GM21447 (cell line): ENCODE data around the gene KIF3A.

Experiments used
- ATAC-seq: cut with Tn5 transposase; IDR thresholded peaks from one replicate; pipeline ENCODE4 v1.9.1; 2021; ENCODE audit not compliant: unreplicated experiment

The KIF3A gene

GRCh38 chr5:132679717-132680380 lies 57.5 kb downstream of the KIF3A start:
- ATAC-seq, result no peak

- no peak for ATAC-seq
Measured at GRCh38 chr5:132679166-132679565, 58.2 kb downstream of the KIF3A start.

DNA sequence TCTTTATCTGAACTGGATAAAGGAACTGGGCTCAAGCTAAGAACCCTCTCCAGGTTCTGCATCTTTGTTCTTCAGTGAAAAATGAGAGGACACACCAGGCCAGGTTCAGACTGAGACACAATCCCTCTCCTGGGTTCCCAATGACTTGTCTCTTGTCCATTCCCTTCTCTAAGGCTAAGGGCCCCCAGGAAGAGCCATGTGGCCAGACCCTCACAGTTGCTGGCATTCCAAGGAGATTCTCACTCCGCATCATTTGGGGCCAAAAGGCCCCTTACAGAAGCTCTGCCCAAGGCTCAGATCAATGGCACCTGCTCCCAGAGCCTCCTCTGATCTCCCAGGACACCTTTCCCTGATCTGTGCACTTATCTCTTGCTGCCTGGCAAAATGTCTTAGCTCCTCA lies 58.6 kb downstream of the KIF3A start:
- no peak for ATAC-seq

DNA sequence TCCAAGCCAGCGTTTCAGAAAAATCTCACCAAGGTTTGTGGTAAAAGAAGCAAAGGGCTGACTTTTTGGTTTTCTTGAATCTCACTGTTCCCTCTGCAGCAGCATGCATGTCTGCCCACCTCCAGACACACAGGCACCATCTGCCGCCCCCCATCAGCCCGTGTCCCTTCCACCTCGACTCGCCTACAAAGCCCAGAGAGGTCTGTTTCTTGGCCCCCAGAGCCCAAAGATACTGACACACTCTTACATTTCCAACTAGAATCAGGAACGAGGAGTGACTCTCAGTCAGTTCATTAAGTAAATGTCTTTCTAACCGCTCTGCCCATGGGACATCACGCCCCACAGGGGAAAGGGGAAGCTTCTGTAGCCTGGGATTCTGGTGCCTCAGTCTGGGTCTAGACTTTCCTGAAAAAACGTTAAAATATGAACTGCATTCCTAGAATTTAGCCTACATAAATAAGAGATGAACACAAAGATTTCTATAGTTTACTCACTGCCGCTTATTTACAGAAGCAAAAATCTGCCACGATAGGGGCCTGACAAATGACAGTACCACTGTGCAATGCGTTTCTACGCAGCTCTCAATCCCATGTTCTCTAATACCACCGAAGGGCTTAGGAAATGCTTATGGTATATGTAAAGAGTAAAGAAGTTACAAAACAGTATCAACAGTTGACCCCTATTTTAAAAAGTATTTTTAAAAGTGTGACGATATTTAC lies 59.5 kb downstream of the KIF3A start:
- no peak for ATAC-seq

DNA sequence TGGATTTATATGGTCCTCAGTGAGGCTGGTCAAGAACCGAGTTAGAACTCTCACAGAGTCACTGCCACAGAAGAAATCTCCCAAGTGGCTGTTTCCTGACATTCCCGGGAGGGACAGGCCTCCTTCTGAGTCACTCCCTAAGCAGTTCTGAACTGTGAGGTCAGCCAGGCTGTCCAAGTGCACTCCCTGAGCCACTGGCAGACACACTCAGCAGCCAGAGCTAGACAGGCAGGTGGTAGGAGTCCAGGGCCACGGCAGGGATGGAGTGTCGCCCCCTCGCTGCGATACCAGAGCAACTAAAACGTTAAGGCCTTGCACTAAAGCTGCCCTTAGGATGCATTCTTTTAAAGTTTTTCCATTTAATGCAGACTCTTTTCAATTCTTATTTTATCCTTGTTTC lies 60.2 kb downstream of the KIF3A start:
- ATAC-seq, result no peak

- ATAC-seq, result no peak
Measured at GRCh38 chr5:132675936-132676689, 61.2 kb downstream of the KIF3A start.

DNA sequence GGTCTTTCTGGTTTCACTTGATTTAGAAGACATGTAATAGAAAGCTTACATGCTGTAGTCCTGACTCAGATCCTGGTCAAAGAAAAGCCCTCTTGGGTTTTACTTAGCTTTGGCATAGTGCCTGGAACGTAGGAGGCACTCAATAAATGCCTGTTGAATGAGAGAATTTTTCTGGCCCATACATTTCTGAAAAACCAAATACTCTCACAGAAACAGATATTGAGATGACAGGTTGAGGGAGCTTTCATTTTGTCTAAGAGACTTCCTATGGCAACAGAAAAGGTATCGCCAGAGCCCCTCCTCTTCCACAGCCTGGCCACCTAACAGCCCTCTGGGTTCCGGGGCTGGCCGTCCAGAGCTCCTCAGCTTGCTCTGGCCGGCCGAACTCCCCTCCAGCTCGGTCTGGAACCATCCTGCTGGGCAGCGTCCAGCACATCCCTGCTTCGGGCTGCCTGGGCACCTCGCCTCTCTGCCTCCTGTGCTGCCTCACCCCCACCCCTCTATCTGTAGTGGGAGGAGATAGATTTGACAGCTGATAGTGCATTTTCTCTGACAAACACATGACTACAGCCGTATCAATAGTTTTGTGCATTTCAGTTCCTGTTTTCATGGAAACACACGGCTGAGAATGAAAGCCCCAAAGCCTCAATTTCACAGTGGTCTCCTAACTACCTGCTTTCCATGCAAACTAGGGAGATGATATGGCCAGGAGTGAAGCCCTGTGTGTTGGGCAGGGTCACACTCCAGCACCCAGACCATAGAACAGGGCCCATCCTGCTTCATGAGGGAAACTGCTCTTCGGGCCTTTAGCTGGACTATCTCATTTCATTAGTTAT lies 62.5 kb downstream of the KIF3A start:
- ATAC-seq, result peak; percentile 86

- ATAC-seq, result no peak
Measured at GRCh38 chr5:132673939-132674630, 63.3 kb downstream of the KIF3A start, which contains the start of gene IL4. Gene IL4 (plus strand): TSS chr5:132673989. CDS start chr5:132674051, 62 bp downstream.

DNA sequence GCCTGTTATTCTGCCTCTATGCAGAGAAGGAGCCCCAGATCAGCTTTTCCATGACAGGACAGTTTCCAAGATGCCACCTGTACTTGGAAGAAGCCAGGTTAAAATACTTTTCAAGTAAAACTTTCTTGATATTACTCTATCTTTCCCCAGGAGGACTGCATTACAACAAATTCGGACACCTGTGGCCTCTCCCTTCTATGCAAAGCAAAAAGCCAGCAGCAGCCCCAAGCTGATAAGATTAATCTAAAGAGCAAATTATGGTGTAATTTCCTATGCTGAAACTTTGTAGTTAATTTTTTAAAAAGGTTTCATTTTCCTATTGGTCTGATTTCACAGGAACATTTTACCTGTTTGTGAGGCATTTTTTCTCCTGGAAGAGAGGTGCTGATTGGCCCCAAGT lies 63.9 kb downstream of the KIF3A start:
- ATAC-seq, result no peak

DNA sequence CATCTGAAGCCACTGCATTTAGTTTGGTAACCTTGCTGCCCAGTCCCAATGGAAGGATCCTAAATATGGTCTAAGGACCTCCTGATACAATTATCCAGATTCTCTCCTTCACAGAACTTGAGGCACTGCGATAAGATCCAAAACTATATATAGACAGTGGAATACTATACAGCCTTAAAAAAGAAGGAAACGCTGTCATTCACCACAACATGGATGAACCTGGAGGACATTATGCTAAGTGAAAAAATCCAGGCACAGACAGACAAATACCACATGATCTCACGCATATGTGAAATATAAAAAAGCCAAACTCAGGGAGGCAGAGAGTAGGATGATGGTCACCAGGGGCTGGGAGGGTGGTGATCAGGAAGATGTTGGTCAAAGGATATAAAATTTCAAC lies 66.3 kb downstream of the KIF3A start:
- ATAC-seq, result no peak

DNA sequence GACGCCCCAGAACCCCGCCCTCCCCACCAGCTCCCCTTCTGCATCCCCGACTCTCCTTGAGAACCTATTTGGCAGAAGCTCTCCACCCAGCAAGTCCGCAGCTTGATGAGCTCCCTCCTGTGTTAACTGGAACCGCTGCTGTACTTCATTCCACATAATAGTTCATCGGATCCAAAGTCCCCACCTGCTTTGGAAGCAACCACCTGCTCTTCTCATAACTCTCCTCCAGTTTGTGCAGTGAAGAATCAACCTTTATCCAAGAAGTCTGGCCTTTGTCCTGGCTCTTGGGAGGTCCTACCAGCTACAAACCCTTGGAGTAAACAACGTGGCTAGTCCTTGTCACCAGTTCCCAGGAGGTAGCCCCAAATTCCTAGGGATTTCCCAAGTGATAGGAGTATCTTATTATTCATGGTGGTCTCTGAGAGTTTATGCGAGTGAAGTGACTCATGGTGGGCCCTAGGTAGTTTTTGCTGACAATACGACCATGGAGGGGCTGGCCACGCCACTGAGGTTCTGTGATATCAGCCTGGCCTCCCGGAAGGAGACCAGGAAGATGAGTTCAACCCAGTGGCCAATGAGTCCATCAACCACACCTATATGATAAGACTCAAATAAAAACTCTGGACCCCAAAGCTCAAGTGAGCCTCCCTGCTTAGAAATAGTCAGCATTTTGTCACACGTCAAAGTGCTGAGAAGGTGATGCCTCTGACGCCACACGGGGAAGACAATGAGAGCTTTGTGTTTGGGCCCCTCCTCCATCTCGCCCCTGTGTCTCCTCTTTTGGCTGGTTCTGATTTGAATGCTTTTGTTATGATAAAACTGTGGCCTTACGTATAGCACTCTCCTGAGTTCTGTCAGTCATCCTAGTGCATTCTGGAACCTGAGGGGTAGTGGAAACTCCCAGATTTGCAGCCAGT lies 67.1 kb downstream of the KIF3A start:
- ATAC-seq, result no peak

DNA sequence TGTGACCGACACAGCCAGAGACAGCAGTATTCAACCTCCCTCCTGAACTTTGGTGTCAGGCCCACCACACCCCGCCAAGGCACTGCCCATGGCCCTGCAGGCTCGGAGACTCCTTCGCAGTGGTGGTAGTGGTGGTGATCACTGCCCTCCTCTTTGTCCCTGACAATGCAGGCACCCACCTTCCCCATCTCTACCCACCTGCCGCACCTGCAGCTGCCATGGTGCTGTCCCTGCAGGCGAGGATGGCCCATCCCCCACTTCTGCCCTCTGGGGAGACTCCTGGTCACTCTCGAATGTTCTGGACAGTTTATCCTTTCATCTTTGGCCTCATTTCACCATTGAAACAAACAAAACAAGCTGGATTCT lies 67.9 kb downstream of the KIF3A start:
- ATAC-seq, result no peak

- no peak for ATAC-seq
Measured at GRCh38 chr5:132668706-132669454, 68.5 kb downstream of the KIF3A start.

DNA sequence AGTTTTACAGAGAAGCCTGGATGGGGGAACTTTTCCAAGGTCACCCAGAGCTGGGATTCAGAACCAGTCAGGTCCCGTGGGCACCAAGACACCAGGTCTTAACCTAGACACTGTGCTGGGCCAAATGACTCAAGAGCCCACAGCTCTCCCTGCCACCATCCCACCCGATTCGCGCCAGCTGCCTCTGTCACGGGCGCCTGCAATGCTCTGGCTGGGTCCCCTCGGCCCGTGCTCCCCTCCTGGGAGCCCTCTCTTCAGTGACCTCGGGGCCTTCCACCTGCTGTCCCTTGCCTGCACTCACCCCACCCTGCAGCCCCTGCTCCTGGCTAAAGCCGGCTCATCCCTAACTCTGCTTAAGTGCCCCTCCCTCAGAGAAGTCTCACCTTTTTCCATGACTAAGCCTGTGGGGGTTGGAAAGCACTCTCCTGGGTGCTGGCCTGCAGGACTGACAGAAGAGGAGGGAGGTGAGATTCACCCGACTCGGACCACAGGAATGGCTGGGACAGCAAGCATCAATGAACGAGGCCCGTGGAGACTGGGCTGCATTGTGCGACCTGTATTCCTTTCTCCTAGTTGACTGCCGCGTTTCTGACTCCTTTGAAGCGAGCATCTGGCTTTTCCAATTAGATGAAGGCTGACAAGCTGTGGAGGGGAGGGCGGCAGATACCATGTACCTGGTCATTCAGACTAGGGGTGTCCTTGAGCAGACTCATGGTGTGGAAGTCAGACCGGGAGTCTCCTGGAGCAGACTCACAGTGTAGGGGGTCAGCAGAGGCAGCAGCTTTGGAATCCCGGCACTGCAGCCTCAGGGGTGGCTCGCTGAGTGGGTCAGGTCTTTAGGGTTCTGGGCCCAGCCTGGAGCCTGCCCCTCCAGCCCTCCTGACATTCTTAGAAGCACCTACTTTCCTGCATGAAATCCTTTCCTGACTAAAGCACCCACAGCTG lies 69.3 kb downstream of the KIF3A start:
- no peak for ATAC-seq

DNA sequence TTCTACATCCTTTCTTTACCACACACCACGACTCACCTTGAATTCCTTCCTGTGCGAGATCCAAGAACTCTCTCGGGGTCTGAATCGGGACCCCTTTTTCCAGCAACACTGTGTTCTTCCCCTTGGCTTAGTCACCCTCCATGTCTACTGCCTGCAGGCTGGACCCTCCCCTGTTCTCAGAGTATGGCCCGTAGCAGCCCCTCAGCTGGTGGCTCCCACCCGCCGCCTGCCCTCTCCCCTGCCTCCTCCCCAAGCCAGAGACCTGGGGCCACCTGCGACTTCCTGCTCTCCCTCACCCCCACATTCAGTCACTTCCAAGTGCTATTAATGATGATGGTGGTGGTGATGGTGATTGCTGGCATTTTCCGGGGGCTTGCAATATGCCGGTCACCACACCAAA lies 70.0 kb downstream of the KIF3A start:
- no peak for ATAC-seq

GRCh38 chr5:132666310-132667123 lies 70.8 kb downstream of the KIF3A start:
- ATAC-seq, result no peak

- ATAC-seq, result no peak
Measured at GRCh38 chr5:132665574-132666080, 71.7 kb downstream of the KIF3A start.
